HS-27A (cell line): Measurements from ENCODE around the gene DHX15.
"Not testable (repeated sequence)": the region's sequence is repeated elsewhere in the genome, so short reads cannot be mapped to it uniquely, and the experiment has no call there.

Source experiments
- DNase-seq: peaks from one replicate; pipeline ENCODE4 v3.0.0-alpha.2; 2012; ENCODE audit warnings: low read depth, missing footprints

DHX15 gene

DNA sequence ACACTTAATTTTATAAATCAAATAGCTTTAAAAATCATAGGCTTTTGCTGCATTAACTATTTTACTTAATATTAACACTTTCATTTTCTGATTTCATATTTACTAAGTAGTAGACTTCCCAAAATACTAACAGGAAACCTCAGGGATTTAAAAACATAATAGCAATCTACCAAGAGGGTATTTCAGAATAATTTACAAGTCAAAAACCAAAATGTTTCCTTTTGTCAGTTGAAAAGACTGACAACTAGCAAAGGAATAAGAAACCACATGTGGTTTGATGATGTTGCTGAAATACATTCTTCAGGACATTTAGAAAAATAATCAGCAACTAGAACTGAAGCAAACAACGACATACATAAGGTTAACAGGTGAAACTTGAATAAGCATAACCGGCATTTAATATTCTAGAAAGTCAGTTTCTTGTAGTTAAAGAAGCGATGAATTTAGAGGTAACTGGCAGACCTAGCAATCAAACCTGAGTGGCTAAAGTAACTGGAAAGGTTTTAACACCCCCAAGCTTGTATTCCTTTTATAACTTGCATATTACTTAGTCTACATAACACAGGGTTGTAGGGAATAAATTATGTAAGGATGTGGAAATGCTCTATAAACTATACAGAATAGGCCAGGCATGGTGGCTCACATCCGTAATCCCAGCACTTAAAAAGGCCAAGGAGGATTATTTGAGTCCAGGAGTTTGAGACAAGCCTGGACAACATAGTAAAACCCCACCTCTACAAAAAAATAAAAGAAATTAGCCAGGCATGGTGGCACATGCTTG lies 40.0 kb downstream of the DHX15 start:
- no peak for DNase-seq

DNA sequence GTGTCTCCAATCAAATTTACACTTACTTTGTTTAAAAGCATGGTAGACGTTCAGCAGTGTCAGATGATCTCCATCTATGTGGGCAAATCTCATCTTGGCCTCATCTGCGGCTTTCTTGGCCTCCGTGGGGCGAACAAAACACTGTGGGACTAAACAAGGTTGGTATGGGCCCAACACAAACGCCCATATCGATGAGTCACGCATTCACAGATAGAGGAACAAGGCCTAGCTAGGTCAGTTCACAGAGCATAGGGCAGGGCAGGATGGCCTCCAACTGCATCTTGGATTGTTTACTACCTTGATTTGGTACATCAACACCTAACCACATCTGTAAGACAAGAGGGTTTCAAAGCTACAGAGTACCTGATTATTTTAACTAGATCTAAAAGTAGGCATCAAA lies 47.3 kb downstream of the DHX15 start:
- DNase-seq = no peak

DNA sequence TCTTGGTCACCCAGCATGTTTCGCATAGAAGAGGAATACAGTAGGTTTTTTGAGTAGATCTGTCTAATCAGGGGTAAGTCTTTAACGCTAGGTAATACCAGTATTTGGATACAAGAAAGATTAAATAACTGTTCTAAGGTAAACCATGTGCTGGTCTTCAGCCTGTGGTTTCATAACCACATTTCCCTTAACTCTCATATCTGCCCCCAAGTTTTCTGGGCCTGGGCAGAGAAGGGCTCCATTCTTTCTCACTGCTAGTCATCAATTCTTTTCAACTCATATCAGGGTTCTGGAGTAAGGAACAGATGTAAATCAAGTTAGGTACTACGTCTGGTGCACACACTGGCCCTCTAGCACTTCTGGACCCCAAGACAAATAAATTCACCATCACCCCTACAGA lies 49.0 kb downstream of the DHX15 start:
- no peak for DNase-seq

DNA sequence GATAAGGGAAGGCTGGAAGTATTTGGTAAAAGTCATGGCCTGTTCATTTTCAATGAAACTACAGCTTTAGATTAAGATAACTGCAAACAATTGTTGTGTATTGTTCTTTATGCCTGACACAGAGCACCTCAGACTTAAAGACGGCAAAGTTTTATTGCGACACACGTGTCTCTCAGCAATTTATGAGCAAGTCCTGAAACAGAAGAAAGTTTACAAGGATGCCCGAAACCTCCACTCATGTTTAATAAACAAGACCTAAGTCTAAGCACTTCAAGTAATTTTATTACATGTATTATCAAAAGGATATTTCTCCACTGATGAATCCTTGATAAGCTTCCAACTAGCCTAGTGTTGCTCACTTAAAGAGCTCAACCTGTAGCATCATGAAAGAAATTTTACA lies 51.0 kb downstream of the DHX15 start:
- DNase-seq = no peak

DNA sequence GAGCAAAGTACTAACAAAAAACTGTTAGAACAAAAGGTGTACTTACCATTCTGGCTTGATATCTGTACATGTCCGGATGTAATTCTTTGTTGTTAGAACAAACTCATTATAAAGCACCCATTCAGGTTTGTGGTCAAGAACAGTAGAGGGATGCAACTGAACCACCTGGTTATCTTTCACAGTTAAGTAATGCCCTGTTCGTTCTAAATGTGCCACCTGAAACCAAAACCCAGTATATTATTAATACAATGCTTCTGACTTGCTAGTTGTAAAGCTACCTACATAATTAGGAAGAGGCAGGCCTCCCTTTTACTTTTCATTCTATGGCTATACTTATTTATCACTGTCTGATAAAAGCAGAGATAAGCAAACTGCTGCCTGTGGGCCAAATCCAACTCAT lies 54.8 kb downstream of the DHX15 start:
- DNase-seq = no peak

DNA sequence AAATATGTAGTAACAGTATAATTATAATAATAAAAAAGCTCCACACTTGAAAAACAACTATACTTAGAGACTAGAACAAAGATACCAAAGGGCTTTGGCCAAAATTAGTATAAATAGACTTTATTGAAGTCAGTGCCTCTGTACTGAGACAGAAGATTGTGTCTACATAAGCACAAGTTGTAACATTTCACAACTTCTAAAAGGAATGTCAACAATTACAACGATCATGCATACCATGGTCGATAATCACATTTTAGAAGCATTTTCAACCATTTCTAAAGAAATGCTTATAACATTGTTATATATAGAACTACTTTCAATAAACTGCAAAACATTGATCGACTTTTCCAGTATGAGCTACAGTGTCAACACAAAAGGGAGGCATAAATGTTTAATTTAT lies 57.0 kb downstream of the DHX15 start:
- no peak for DNase-seq

DNA sequence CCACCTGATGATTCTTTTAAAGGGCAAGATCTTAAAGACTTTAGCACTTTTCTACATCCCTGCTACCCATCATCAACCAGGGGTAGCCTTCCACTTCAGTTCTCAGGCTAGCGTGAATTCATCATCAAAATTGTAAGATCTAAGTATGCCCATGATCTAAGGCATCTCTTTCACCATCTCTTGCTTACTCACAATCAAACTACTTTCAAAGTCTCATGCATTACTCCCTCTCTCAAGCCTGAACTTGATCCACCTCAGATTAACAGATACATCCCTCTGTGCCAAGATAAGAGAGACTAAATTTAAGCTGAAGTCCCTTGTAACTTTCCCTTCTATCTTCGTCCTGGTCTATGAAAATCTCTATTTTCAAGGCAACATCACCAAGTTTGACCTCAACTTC lies 62.8 kb downstream of the DHX15 start:
- DNase-seq = no peak

DNA sequence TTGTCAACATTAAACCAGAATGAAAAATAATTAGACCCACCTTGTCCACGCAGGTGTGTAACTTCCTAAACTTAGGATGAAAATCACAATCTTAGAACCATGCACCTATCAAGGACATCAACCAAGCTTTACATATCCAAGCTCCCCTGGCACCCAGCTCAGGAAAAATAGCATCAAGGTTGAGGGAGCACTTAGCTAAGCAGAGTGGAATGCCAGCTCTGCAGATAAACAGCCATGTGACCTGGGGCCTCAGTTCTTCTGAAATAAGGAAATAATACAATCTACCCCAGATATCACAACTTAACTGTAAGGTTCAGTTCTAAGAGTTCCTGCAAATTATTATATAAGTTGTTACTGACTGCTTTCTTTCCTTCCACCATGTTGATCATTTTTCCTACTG lies 64.7 kb downstream of the DHX15 start:
- no peak for DNase-seq

DNA sequence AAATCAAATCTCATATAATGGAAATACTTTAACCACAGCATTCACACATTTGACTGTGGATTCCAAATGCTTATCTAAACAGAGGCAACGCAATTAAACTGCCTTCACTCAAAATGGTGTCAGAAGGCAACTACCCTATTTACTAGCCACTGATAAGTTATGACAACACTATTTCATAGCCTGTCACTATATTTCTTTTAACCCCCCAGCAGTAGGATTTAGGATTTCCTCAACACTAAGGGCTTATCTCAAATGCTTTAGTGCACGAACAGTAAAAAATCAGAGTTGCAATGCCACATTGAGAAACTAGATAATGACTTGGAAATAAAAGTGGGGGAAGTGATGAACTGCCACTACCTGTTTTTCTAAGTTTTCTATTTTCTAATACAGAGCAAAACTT lies 66.7 kb downstream of the DHX15 start:
- DNase-seq = no peak

DNA sequence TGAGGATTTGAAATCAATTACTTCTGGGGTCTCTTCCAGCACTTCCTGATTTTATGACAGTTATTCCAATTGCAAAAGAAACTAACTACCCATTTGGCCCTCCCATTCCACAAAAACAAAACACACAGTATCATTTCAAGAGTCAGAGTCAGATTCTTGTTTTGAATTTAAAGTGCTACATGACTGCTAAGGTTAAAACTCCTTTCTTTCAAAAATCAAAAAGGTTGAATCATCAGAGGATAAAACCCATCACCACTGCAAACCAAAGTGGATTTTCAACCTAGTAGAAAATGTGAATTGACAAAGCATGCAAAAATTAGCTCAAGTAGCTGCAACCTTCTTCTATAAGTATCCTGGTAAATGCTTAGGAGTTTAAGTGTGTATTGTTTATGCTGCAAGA lies 67.4 kb downstream of the DHX15 start:
- no peak for DNase-seq

DNA sequence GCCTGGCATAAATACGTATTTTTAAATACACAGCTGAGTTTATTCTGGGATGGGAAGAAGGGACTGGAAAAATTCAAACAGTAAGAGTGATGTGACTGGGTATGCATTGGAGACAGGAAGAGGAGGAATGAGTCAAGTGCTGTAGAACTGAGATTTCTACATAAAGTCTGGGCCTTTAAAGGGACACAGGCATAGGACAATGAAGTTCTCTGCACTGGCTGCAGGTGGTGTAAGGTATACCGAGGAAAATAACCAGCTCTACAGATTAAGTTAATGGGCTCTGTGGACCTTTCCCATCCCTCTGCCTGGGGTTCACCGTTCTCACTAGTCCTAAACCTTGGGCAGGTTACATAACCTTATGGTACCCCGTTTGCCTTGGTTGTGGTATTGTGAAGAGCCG lies 68.7 kb downstream of the DHX15 start:
- no peak for DNase-seq

DNA sequence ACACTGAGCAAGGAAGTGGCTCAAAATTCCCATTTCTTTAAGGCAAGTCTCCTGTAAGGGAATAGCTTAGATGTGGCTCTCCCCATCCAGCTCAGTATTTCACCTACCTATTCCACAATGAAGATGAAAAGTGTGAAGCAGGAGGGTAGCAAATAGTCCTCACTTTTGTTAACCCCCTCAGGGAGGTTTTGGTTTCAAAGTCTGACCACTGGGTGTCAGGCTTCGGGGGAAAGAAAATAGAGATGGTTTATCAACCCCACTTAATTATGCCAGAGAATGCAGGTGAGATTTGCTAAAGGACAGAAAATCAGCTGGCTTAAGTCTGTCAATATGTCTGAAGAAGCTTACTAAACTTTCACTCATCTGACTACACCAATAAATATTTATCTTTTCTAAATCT lies 69.5 kb downstream of the DHX15 start:
- no peak for DNase-seq

DNA sequence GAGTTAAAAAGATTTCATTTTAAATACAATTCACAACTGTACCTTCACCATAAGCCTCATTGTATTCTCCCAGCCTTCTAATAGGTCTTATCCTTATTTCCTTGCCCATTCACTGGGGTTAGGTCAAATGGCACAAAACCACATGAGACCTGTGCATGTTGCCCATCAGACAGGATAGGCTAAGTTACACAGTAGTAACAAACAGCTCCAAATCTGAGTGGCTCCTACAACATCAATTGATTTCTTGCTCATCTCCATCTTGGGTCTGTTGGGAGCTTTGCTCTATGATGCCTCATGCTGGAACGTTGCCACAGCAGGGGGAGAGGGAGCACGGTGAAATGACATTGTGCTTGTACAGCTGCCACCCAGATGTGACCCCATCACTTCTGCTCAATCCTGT lies 70.6 kb downstream of the DHX15 start:
- DNase-seq = no peak

DNA sequence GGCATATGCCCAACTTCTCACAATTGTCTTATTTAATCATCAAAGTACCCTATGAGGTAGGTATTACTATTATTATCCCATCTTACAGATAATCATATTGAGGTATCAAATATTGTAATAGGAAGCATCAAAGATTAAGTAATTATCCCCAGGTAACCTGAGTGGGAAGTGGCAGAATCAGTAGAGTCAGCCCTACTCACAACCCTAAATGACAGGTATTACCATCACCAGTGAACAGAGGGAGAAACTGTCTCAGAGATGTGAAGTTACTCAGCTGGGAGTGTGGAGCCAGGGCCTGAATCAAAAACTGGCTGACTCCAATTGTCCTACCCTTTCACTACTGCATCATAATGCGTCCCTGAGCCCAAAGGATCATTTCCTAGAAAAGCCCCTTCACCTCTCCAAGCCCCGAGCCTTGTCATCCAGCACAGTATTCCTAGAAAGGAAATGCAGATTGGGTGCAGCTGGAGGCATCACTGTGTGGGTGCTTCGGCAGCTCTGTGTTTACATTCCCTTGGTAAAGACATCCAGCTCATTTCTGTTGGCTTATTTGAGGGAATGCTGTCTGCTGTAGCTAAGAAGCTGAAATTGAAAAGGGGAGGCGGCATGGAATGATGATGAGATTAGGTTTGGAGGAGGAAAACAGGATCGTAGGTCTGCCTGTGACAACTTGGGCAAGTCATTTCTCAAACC lies 72.8 kb downstream of the DHX15 start:
- DNase-seq = no peak

DNA sequence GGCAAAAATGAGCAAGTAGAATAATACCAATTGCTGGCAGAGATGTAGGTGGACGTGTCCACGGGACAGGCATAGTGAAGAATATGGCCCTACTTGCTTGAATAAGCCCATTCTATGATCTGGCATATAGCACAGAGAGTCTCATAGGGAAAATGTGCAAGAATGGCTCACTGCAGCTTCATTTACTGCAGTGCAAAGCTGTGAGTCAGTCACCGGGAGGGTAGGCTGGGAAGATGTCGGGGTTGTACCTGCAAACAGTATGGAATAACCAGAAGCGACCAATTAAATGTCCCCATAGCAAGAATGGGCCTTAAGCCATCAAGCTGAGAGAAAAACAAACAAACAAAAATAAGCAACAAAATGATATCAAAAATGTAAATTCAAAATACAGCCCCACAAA lies 74.3 kb downstream of the DHX15 start:
- no peak for DNase-seq

DNA sequence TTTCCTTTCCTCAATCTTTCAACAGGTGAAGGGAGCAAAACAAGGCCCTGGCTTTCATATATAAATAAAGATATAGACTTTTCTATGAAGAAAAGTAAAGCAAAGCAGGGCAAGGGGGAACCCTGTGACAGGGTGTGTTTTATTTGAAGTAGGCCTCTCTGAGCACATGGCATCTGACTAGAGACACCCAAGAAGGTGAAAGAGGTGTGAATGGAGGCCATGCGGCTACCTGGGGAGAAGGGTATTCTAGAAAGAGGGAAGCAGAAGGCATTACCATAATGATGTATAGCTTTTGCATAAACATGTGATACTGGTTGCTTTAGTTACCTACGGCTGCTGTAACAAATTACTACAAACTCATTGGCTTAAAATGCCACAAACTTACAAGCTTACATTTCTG lies 75.8 kb downstream of the DHX15 start:
- no peak for DNase-seq

DNA sequence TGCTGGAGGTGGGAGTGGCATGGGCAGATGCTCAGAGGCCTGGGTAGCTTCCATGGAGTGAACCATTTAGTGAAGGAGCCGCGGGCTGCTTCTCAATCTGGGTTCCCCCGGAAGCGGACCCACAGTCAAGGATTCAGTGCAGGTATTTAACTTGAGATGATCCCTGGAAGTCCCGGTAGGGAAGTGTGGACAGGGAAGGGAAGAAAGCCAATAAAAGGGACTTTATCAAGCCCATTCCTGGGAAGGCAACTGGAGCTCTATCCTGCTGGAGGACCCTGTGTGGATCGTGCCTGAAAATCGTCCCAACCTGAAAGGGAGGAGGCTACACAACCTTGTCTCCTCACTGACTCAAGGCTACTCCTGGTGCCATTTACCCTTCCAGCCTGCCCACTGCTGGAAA lies 76.9 kb downstream of the DHX15 start:
- no peak for DNase-seq

DNA sequence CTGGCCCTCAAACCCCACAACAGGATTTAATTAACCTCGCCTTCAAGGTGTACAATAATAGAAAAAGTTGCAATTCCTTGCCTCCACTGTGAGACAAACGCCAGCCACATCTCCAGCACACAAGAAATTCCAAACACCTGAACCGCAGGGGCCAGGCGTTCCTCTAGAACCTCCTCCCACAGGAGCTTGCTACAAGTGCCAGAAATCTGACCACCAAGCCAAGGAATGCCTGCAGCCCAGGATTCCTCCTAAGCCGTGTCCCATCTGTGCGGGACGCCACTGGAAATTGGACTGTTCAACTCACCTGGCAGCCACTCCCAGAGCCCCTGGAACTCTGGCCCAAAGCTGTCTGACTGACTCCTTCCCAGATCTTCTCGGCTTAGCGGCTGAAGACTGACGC lies 81.3 kb downstream of the DHX15 start:
- DNase-seq = not testable (repeated sequence)

DNA sequence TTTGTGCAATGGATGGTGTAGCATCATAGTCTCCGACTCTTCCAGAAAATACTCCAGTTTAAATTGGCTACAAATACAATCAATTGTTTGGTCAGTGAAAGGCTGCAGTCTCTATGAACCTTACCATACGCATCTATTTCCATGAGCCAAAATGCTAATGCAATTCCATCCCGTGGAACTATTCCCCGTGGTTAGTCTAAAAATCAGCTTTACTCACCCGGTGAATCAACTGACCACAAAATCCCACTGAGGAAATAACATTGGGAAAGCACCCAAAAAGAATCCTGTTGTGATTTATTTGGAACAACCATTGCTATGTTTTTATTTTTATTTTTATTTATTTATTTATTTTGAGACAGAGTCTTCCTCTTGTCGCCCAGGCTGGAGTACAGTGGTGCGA lies 87.1 kb downstream of the DHX15 start:
- DNase-seq = no peak

DNA sequence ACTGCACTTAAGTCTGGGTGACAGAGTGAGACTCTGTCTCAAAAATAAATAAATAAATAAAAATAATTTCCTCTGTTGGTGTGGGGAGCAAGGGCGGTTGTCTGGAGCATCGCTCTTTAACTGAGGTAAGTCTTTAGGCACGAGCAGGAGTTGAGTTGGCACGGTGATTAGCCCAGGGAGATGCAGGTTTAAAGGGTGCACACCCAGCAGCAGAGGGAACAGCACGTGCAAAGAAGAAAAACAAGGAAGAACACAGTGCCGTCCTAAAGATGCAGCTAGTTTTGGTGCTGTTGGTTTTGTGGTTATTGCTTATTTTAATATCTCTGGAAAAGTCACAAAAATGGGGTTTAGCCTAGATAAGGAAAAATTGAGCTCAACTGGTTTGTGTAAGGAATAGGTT lies 87.8 kb downstream of the DHX15 start:
- DNase-seq = no peak

DNA sequence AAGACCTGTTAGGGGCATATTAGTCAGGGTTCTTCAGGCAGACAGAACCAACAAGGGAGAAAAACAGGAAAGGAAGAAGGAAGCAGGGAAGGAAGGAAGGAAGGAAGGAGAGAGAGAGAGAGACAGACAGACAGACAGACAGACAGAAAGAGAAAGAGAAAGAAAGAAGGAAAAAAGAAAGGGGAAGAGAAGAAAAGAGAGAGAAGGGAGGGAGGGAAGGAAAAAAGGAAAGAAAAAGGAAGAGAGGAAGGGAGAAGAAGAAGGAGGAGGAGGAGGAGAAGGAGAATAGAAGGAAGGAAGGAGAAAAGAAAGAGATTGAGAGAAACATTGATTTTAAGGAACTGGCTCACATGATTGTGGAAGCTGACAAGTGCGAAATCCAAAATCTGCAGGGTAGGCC lies 89.0 kb downstream of the DHX15 start:
- DNase-seq = no peak

DNA sequence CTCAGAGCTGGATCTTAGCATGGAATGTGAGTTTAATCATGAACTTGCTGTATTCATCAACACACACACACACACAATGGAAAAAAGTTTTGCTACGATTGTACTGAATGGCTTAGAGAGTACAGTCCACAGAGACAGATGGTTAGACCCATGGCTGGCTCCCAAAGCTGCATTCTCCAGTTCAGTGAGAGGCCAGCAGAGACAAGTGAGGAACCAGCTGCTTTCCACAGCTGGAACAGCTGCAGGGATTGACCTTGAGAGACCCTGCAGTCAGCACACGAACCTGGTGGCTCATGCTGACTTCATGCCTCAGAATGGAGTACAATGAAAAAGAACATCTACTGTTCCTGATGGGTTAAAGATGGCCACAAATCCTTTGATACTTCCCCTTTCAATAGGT lies 94.5 kb downstream of the DHX15 start:
- no peak for DNase-seq

DNA sequence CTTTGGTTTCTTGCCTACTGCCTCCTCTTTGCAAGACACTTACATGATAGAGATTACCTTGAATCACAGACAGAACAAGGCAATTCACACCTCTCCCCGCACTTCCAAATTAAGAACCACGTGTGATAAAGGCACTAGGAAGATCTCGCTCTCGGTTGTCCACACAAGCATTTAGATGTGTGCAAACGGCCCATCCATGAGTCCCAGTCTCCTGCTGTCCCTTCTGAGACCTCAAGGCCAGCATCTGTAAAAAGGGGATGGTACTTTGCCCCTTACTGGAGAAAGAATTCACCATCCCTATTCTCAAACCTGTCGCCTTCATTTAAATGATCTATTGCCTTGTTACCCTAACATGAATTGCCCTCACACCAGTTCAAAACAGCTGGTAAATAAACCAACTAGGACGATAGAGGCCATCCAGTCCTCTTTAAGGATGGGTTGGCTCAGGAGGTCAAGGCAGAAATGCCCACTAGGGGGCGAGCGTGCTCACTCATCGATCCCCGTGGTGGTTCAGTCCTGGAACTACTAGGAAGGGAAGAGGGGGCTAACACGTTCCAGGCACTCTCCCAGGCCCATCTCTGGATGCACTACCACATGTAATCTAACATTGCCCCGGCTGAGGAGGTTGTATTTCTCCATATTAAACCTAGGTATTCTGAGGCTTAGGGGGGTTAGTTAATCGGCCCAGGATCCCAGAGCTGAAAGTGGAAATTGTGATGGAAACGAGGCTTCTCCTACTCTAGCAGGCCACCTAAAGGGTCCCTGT lies 95.8 kb downstream of the DHX15 start:
- DNase-seq = no peak
